Measurements from ENCODE around the gene KLHL28. TPM values are rescaled to one million over a fixed set of nuclear protein-coding genes. Genes with fewer than 3 reads are reported as not detected.

Gene KLHL28
- total RNA-seq, 1 donor: 14.2 TPM

GRCh38 chr14:44951051-44951450, 10.7 kb downstream of the KLHL28 start:
- TF ChIP-seq CTCF (IDR thresholded peaks at IDR 0.05; ENCODE audit: insufficient read depth, low read length): no peak
- no peak for DNase-seq (ENCODE audit: low read depth)
- H3K4me3 ChIP-seq (ENCODE audit: low read depth, low read length): no peak overlapping the region

GRCh38 chr14:44945264-44945663, 16.5 kb downstream of the KLHL28 start:
- TF ChIP-seq CTCF (IDR thresholded peaks at IDR 0.05; ENCODE audit: insufficient read depth, low read length): no peak
- DNase-seq (ENCODE audit: low read depth): peak; percentile 99
- H3K4me3 ChIP-seq (ENCODE audit: low read depth, low read length): no peak overlapping the region

- no peak for DNase-seq (ENCODE audit: low read depth)
- TF ChIP-seq CTCF (IDR thresholded peaks at IDR 0.05; ENCODE audit: insufficient read depth, low read length): no peak
- H3K4me3 ChIP-seq (ENCODE audit: low read depth, low read length): no peak overlapping the region
These were observed 17.6 kb downstream of the KLHL28 start for GRCh38 chr14:44944107-44944506.

GRCh38 chr14:44942436-44942835, 19.3 kb downstream of the KLHL28 start:
- DNase-seq (ENCODE audit: low read depth): no peak
- H3K4me3 ChIP-seq (ENCODE audit: low read depth, low read length): no peak overlapping the region
- TF ChIP-seq CTCF (IDR thresholded peaks at IDR 0.05; ENCODE audit: insufficient read depth, low read length): no peak

GRCh38 chr14:44941591-44941990, 20.2 kb downstream of the KLHL28 start:
- no peak for TF ChIP-seq CTCF (IDR thresholded peaks at IDR 0.05; ENCODE audit: insufficient read depth, low read length)
- DNase-seq (ENCODE audit: low read depth): peak; percentile 25

GRCh38 chr14:44940944-44941343, 20.8 kb downstream of the KLHL28 start:
- DNase-seq (ENCODE audit: low read depth): no peak

More at GRCh38 chr14:44941591-44941990, 20.2 kb downstream of the KLHL28 start:
- H3K4me3 ChIP-seq (ENCODE audit: low read depth, low read length): no peak overlapping the region

More at GRCh38 chr14:44940944-44941343, 20.8 kb downstream of the KLHL28 start:
- TF ChIP-seq CTCF (IDR thresholded peaks at IDR 0.05; ENCODE audit: insufficient read depth, low read length): no peak
- H3K4me3 ChIP-seq (ENCODE audit: low read depth, low read length): no peak overlapping the region
